Measurements from ENCODE around the gene RAPGEF1.

- TF ChIP-seq CTCF (IDR thresholded peaks at IDR 0.05) (no peak), POLR2A (IDR thresholded peaks at IDR 0.05) (no peak), POLR2AphosphoS5 (IDR thresholded peaks at IDR 0.05; ENCODE audit: insufficient read depth in 1 of 2, low read depth in 1 of 2) (no peak)
Measured at GRCh38 chr9:131593091-131593820, 146.6 kb downstream of the RAPGEF1 start.

Measured in vagina (tissue), 2 donors.